Uterus (tissue), 2 donors: ENCODE data around the gene S100A14.

ENCODE experiments used
- POLR2A ChIP-seq, 2 donors: fragments of 450-650 bp; IDR thresholded peaks; one replicate each; pipeline ENCODE4 v1.6.1; 2016; ENCODE audit warnings: antibody characterized with exemption in 2 of 2, mild to moderate bottlenecking in 1 of 2, moderate library complexity in 1 of 2
- TF ChIP-seq, protein P1 (sequence below), 4 experiments: fragments of 200-600 bp in 2 of 4; fragments of 450-650 bp in 2 of 4; sonication (generic) in 2 of 4; IDR thresholded peaks; one replicate each; pipeline ENCODE4 v1.5.1; 2016 to 2019; ENCODE audit warnings: antibody characterized with exemption in 4 of 4, mild to moderate bottlenecking in 2 of 4, moderate library complexity in 1 of 4

DNA sequence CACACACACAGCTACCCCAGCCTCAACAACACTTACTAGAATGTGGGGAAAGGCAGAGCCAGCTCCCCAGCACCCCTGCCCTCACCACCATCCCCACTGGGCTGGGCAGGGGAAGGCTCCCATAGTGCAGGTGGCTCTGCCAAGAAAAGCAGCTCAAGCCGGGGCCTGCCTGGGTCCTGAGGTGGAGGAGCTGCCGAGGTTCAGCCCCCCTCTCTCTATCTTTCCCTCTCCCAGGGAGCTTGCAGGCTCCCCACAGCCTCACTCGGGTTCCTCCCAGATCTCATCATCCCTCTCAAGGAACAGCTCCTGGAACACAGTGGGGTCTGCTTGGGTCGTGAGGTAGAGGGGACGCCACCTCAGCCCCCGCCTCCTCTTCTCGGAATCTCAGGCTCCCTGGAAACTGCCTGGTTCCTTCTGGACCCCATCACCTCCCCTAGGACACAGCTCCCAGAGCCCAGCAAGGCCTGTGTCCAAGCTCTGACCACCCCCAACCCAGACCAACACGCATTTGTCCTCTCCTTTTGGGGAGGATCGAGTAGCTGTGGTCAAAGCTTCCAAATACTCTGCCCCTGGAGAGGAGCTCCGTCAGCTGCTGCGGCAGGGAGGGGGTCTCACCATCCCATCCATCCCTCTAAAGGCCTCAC is 3.9 kb downstream of the S100A14 start:
- TF ChIP-seq, protein P1, sequence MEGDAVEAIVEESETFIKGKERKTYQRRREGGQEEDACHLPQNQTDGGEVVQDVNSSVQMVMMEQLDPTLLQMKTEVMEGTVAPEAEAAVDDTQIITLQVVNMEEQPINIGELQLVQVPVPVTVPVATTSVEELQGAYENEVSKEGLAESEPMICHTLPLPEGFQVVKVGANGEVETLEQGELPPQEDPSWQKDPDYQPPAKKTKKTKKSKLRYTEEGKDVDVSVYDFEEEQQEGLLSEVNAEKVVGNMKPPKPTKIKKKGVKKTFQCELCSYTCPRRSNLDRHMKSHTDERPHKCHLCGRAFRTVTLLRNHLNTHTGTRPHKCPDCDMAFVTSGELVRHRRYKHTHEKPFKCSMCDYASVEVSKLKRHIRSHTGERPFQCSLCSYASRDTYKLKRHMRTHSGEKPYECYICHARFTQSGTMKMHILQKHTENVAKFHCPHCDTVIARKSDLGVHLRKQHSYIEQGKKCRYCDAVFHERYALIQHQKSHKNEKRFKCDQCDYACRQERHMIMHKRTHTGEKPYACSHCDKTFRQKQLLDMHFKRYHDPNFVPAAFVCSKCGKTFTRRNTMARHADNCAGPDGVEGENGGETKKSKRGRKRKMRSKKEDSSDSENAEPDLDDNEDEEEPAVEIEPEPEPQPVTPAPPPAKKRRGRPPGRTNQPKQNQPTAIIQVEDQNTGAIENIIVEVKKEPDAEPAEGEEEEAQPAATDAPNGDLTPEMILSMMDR (IDR thresholded peaks at IDR 0.05) = no peak
- no peak for TF ChIP-seq POLR2A (IDR thresholded peaks at IDR 0.05)
